ENCODE data around the gene CARD11.
"Not testable (repeated sequence)": the region's sequence is repeated elsewhere in the genome, so short reads cannot be mapped to it uniquely, and the experiment has no call there.

The CARD11 gene

DNA sequence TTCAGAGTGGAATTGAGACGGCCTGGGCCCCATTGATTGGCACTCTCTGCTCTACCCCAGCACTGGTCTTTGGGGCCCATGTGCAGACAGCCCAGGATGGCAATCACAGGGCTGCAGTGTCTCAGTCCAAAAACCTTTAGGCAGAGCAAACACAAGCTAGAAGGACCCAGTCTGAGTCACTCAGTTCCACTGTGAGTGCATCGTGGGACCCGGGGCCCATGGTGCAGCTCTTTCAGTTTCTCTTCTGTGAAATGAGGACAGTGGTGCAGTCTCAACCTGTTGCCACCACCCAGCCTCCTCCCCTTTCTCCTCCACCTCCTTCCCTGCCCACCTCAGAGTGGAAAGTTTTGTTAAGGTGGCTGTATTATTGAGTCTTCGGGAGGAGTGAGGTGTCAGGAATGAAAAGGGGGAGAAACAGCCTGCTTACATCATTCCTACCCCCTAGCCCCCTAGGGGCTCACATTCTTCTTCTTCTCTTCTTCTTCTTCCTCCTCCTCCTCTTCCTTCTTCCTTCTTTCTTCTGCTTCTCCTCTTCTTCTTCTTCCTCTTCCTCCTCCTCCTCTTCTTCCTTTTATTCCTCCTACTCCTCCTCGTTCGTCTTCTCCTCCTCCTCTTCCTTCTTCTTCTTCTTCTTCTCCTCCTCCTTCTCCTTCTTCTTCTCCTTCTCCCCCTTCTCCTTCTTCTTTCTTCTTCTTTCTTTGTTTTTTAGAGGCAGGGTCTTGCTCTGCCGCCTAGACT, 19.5 kb upstream of the CARD11 start:
- no peak for DNase-seq

GRCh38 chr7:3057066-3057420, 13.4 kb upstream of the CARD11 start:
- no peak for DNase-seq

DNA sequence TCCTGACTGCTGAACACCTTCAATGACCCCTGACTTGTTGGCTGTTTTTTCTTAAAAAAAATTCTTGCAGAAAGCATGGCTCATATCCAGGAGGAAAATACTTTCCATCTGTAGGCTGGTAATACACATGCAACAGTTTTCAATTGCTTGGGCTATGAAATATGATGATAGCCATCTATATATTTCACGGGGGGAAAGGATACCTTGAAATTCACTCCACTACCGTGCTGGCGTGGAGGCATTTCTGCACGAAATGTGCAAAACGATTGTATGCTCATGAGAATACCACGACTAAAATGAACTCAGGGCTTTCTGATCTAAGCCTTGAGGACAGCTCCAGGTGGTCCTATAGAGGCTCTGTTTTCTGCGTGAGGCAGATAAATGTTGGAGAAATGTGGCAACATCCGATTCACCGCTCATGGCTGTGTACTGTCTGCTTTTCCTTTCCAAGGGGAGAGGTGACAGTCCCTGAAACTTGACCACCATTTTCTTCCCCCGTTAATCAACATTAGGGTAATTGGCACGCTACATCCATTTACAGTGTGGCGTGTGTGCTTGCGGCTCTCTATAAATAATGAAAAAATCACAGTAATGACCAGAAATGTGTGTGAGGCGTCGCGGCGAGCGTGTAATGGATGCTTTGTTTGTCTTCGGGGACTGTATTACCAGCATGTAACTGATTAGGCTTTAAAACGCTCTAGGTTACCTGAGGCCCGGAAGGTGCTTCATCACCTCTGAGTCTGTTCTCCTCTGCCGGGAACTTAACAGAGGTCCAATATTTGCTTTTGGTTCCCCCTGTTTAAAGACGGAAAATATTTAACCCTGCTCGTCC, 12.8 kb upstream of the CARD11 start:
- no peak for DNase-seq

DNA sequence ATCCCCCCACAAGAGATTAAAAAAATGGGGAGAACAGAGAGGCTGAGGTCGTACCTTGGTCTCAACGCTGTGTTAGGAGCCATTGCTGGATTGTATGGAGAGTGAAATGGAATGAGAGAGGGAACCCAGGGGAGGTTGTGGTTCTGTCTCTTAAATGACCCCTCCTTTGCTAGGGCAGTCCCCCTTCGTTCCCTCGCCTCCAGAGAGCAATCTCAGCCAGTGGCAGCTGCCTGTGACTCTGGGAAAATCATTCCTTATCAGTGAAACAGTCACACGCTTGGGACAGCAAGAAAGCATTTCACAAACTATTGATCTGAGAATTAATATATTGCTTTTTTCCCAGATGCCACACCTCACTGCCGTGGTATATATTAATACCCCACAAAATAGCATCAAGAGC, 12.0 kb upstream of the CARD11 start:
- no peak for DNase-seq

DNA sequence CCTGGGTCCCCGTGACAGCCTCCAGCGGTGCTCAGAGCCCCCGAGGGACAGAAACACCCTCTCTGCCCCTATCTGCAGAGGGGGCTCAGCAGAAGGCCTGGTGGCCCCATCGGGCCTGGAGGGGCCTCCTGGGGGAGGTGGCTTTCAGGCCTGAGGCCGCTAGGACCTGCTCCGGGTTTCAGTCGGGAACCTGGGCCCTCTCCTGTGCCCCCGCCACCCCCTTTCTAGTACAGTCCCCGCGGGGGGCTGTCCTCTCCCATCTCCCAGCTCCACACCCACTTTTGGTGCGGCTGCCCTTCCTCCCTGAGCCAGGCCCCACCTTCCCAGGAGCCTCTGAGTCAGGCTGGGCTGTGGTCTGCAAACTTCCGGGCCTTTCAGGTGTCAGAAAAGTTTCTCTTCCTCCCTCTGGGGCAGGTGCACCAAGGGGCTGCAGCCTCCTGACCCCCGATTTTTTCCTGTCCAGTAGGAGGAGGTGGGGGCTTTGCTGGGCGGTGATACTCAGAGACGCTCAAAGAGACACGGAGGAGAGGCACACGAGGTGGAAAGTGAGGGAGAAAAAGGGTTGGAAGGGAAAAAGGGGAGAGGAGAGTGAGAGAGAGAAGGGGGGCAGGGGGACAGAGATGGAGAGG, 692 bp downstream of the CARD11 start:
- no peak for DNase-seq

DNA sequence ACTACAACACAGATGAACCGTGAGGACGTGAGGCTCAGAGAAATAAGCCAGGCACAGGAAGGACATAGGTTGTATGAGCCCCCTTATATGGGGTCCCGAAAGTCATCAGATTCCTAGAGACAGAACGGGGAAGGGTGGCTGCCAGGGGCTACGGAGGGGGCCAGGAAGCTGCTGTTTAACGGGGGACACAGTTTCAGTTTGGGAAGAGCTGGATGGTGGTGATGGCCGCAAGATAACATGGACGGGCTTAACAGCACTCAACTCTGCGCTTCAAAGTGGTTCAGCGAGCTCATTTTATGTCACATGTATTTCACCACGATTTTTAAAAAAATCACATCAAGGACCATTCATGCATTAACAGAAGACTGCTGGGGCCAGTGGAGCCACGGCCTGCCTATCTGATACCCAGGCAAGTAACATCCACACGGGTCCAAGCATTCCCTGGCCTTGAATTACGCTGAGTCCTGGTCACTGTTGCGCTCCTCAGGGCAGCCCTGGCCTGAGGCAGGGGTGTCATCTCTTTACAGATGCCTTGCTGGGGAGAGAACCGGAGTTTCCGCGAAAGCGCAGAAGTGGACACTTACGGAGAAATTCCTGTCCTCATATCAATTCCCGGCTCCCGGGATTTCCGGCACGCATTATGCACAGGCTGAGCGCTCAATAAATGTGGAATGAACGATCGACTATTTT, 1.5 kb downstream of the CARD11 start:
- DNase-seq, result no peak

- DNase-seq, result no peak
Measured at GRCh38 chr7:3039787-3040186, 3.9 kb downstream of the CARD11 start.

- DNase-seq, result not testable (repeated sequence)
Measured at GRCh38 chr7:3038011-3038410, 5.7 kb downstream of the CARD11 start.

- DNase-seq, result no peak
Measured at GRCh38 chr7:3037259-3037658, 6.4 kb downstream of the CARD11 start.

GRCh38 chr7:3034591-3035150, 9.0 kb downstream of the CARD11 start:
- no peak for DNase-seq

- DNase-seq, result no peak
Measured at GRCh38 chr7:3033581-3033980, 10.1 kb downstream of the CARD11 start.

DNA sequence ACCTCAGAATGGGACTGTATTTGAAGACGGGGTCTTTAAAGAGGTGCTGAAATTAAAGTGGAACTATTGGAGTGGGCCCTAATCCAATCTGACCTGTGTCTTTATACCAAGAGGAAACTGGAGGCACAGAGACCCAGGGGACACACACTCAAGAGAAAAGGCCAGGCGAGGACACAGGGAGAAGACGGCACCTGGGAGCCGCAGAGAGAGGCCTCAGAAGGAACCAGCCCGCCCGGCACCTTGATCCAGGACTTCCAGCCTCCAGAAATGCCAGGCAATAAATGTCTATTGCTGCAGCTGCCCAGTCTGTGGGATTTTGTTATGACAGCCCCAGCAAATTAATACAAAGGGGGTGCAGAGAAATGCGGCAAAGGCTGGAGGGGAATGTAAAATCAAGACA, 10.5 kb downstream of the CARD11 start:
- DNase-seq, result no peak

DNA sequence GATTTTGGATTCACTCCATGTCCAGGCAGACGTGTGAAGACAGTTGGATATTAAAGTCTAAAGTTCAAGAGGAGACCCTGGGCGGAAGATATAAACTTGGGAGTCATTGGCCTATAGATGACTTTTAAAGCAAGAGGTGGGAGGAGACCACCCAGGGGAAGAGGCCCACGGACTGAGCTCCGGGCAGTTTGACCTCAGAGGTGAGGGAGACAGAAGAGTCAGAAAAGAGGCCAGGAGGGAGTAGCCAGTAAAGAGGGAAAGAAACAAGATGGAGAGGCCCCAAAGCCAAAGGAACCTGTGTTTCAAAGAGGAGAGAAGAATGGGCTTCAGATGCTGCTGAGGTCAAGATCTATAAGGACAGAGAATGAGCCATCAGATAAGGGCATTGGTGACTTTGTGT, 11.4 kb downstream of the CARD11 start:
- no peak for DNase-seq

DNA sequence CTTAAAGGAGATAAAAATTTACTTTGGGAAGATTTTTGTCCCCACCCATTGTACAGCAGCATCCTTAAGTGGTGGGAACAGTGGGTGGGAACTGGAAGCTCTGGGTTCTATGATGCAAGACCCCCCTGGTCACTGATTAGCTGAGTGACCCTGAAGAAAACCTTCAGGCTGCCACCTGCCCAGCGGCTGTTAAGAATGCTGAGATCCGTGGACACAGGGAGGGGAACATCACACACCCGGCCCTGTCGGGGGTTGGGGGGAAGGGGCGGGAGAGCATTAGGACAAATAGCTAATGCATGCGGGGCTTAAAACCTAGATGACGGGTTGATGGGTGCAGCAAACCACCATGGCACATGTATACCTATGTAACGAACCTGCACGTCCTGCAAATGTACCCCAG, 14.5 kb downstream of the CARD11 start:
- DNase-seq, result no peak

DNA sequence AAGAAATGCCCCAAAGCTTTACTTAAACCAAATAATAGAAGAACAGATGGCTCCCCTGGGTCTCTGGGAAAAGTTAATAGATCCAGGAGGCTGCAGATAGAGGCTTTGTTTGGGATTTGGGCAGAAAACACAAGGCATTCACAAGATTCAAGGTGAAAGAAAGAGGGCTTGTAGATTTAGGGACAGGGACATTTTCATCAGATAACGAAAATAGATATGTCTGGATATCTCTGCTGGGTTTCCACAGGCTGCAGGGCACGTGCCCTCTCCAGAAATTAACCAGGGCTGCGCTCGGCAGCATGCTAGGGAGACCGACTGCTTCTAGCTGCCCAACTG, 14.9 kb downstream of the CARD11 start:
- DNase-seq, result no peak

DNA sequence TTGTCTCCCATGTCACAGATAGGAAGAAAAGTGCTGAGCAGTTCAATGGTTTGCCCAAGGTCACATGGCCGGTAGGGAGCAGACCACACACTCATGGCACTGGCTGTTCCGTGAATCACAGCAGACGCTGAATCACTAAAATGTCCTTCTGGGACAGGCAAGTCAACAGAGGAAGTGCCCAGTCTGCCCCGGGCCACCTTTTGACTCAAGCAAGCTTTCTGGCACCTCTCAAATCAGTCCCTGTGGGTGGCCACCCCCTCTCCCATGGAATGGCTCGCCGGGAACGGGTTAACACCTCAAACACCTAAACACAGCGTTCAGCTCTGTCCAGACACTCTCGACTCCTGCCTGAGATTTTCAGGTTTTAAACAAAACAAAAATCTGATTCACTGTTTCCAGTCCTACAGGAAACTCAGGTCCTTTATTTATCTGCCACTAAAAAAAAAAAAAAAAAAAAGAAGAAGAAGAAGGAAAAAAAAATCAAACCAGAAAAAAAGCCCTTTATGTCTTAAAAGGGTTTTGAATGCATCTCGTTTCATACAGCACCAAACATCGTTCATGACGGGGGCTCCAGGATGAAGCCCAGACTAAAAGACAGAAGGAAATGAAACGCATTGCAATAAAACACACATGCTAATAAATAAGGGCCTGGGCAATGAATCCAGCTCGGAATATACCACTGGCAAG, 15.5 kb downstream of the CARD11 start:
- DNase-seq, result no peak

DNA sequence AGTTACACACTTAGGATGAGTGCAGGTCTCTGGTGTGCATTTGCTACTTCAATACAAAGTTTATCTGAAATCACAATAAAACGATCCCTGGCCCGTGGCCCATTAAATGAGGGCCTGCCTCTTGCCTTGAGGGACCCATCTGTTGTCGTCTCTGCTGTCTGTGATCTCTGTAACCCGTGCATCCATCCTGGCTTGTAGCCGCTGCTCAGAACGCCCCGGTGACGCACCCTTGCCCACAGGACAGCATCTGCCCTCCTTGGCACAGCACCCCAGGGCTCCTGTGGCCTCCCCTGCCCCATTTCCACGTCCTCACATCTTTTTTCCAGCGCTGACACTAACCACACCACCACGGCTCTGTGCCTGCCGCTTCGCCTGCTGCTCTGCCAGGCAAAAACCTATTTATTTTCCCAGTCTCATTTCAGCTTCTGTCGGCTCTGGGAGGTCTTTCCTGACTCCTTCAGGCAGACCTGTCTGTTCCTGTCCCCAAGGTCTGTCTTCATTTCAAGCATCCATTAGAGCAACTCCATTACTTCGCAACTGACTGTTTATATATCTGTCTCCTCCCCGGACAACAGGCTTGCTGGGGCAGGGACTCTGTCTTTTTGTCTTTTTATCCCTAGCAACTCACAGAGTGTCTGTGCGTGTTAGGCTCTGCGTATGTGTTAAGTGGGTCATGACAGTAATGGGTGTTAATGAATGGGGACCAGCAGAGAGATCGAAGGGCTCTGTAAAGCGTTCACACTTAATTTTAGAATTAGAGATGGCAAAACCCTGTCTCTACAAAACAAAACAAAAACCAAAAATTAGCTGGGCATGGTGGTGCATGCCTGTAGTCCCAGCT, 16.4 kb downstream of the CARD11 start:
- no peak for DNase-seq

DNA sequence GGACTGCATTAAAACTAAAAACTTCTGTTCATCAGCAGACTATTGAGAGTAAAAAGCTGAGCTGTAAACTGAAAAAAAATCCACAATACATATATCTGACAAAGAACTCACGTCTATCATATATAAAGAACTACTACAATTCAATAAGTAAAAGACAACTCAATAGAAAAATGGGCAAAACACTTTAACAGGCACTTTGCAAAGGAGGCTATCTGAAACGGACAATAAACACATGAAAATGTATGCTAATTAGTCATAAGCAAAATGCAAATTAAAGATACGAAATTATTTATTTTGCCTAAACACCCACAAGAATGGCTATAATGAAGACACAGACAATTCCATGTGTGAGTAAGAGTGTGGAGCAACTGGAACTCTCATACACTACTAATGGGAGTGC, 18.1 kb downstream of the CARD11 start:
- no peak for DNase-seq

GRCh38 chr7:3021825-3022224, 21.8 kb downstream of the CARD11 start:
- no peak for DNase-seq

GRCh38 chr7:3021224-3021623, 22.4 kb downstream of the CARD11 start:
- not testable (repeated sequence) for DNase-seq

GRCh38 chr7:3020416-3020815, 23.3 kb downstream of the CARD11 start:
- no peak for DNase-seq

- DNase-seq, result no peak
Measured at GRCh38 chr7:3019801-3020200, 23.9 kb downstream of the CARD11 start.

Measured in NCI-H1436 treated with DMSO at 0.1 percent for 48 hours (cell line).